Neural progenitor cell (in vitro differentiated cells): ENCODE measurements around the gene PSPN.

Experiments used
- EZH2 ChIP-seq: fragments of 200-600 bp; sonication (generic); IDR thresholded peaks from 2 replicates; pipeline ENCODE4 v1.6.1; 2017; ENCODE audit warnings: antibody characterized with exemption, mild to moderate bottlenecking, moderate library complexity
- EZH2phosphoT487 ChIP-seq: fragments of 200-600 bp; sonication (generic); IDR thresholded peaks from 2 replicates; pipeline ENCODE4 v1.6.1; 2017; ENCODE audit warnings: antibody characterized with exemption
- TF ChIP-seq, protein P1 (sequence below): fragments of 200-600 bp; sonication (generic); IDR thresholded peaks from 2 replicates; pipeline ENCODE4 v1.5.1; 2017; ENCODE audit warnings: antibody characterized with exemption, mild to moderate bottlenecking

DNA sequence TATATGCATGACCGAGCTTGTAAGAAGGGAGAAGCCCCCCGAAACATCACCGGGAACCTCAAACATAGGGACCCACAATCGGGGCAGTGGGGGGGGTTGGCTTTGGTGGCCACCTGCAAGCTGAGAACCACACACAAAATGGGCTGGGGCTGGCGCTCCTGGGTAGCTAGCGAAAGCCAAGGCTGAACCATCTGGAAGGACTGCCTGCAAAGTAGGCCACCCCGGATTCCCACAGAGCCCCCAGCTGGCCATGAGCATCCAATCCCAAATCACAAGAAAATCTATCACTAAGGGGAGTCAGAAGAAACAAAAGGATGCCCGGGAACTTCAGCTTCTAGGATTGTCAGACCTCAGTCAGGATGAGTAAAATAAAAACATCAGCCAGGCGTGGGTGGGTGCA lies 2.8 kb upstream of the PSPN start:
- TF ChIP-seq, protein P1, sequence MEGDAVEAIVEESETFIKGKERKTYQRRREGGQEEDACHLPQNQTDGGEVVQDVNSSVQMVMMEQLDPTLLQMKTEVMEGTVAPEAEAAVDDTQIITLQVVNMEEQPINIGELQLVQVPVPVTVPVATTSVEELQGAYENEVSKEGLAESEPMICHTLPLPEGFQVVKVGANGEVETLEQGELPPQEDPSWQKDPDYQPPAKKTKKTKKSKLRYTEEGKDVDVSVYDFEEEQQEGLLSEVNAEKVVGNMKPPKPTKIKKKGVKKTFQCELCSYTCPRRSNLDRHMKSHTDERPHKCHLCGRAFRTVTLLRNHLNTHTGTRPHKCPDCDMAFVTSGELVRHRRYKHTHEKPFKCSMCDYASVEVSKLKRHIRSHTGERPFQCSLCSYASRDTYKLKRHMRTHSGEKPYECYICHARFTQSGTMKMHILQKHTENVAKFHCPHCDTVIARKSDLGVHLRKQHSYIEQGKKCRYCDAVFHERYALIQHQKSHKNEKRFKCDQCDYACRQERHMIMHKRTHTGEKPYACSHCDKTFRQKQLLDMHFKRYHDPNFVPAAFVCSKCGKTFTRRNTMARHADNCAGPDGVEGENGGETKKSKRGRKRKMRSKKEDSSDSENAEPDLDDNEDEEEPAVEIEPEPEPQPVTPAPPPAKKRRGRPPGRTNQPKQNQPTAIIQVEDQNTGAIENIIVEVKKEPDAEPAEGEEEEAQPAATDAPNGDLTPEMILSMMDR: no peak
- TF ChIP-seq EZH2phosphoT487 (no peak), EZH2 (no peak)
